Measurements from ENCODE around the gene GNAT1.

GRCh38 chr3:50154476-50154839 is 37.0 kb upstream of the GNAT1 start:
- peak; percentile 39 for TF ChIP-seq CTCF (IDR thresholded peaks at IDR 0.05)
- no peak for TF ChIP-seq ZFX (IDR thresholded peaks at IDR 0.05; ENCODE audit: borderline replicate concordance)

All from 22Rv1 (cell line).